H1 (cell line): Measurements from ENCODE around the gene CMTM3. TPM values are rescaled to one million over a fixed set of nuclear protein-coding genes. Genes with fewer than 3 reads are reported as not detected.
A peak's percentile ranks its signal among the peaks of the same experiment; 100 is the strongest.

Experiments
- CTCF ChIA-PET: fragments of 300-600 bp; sonication (Branson Sonifier 250); formaldehyde crosslinking; loops from one replicate; lab custom pipeline; 2021; ENCODE audit not compliant: partially characterized antibody; lab: Charles Lee
- POLR2A ChIA-PET: fragments of 300-600 bp; sonication (Branson Sonifier 250); formaldehyde crosslinking; loops from one replicate; lab custom pipeline; 2021; ENCODE audit warnings: inconsistent platforms; ENCODE audit not compliant: partially characterized antibody; lab: Charles Lee
- DNase-seq, 2 experiments: peaks; one replicate each; pipeline versions ENCODE4 v3.0.0 to v3.0.0-alpha.2; 2010 to 2022; ENCODE audit warnings: low spot score in 2 of 2, low read depth in 1 of 2, mixed read lengths in 1 of 2
- FAIRE-seq: peaks from 2 replicates; lab custom pipeline; 2011; peaks lifted over from hg19 to GRCh38; lab: Jason Lieb, UNC
- H2AFZ ChIP-seq: 2 replicates; pipeline ENCODE4 v1.8.1; 2012; ENCODE audit warnings: low read length, inconsistent platforms
- H2AK5ac ChIP-seq: 2 replicates; pipeline ENCODE4 v1.6.1; 2013; ENCODE audit warnings: low read depth, low read length
- H2BK120ac ChIP-seq: replicated peaks from 2 replicates; pipeline ENCODE3; 2013; ENCODE audit warnings: low read depth, low read length, inconsistent platforms
- H2BK12ac ChIP-seq: 2 replicates; pipeline ENCODE4 v1.6.1; 2013; ENCODE audit warnings: low read depth, low read length
- H2BK15ac ChIP-seq: 2 replicates; pipeline ENCODE4 v1.6.1; 2013; ENCODE audit warnings: low read length
- H2BK20ac ChIP-seq: 2 replicates; pipeline ENCODE4 v1.6.1; 2013; ENCODE audit warnings: low read length
- H2BK5ac ChIP-seq: 2 replicates; pipeline ENCODE4 v1.6.1; 2013; ENCODE audit warnings: low read depth, low read length
- H3K14ac ChIP-seq: 2 replicates; pipeline ENCODE4 v1.6.1; 2013; ENCODE audit warnings: inconsistent platforms; ENCODE audit not compliant: insufficient read length
- H3K18ac ChIP-seq: 2 replicates; pipeline ENCODE4 v1.6.1; 2013; ENCODE audit warnings: low read length; ENCODE audit errors: extremely low read depth
- H3K23ac ChIP-seq: 2 replicates; pipeline ENCODE4 v1.6.1; 2013; ENCODE audit warnings: inconsistent platforms; ENCODE audit not compliant: insufficient read length
- H3K23me2 ChIP-seq: 2 replicates; pipeline ENCODE4 v1.6.1; 2013; ENCODE audit warnings: low read depth, low read length
- H3K27ac ChIP-seq: 2 replicates; pipeline ENCODE4 v1.6.1; 2011; ENCODE audit warnings: low read depth, low read length, inconsistent platforms
- H3K27me3 ChIP-seq, 4 experiments: replicated peaks in 1 of 4; 1 replicate in 1 of 4; 2 replicates in 3 of 4; pipeline versions ENCODE4 v1.6.1 to v1.8.1; 2011 to 2013; ENCODE audit warnings: low read length in 3 of 4, mild to moderate bottlenecking in 3 of 4, inconsistent platforms in 2 of 4, mixed read lengths in 2 of 4, moderate library complexity in 1 of 4; ENCODE audit not compliant: control insufficient read depth in 3 of 4, insufficient read depth in 3 of 4; ENCODE audit errors: extremely low read depth in 1 of 4
- H3K36me3 ChIP-seq, 4 experiments: 2 replicates each; pipeline versions ENCODE4 v1.6.1 to v1.8.1; 2011 to 2013; ENCODE audit warnings: mild to moderate bottlenecking in 4 of 4, low read length in 3 of 4, moderate library complexity in 2 of 4, control low read depth in 1 of 4, inconsistent platforms in 1 of 4; ENCODE audit not compliant: insufficient read depth in 4 of 4, control insufficient read depth in 2 of 4
- H3K4ac ChIP-seq: replicated peaks from 2 replicates; pipeline ENCODE3; 2013; ENCODE audit warnings: low read length, low read depth, mixed read lengths, inconsistent platforms; ENCODE audit not compliant: insufficient read length
- H3K4me1 ChIP-seq, 4 experiments: replicated peaks in 1 of 4; 1 replicate in 1 of 4; 2 replicates in 3 of 4; pipeline versions ENCODE4 v1.6.1 to v1.8.1; 2011 to 2013; ENCODE audit warnings: low read length in 3 of 4, inconsistent platforms in 2 of 4, mixed read lengths in 1 of 4; ENCODE audit not compliant: insufficient read depth in 4 of 4, control insufficient read depth in 3 of 4
- H3K4me2 ChIP-seq, 2 experiments: 2 replicates each; pipeline versions ENCODE4 v1.6.1 to v1.8.1; 2011 to 2013; ENCODE audit warnings: low read depth in 2 of 2, low read length in 2 of 2, control low read depth in 1 of 2, inconsistent platforms in 1 of 2, mild to moderate bottlenecking in 1 of 2; ENCODE audit not compliant: insufficient read depth in 1 of 2
- H3K4me3 ChIP-seq, 4 experiments: fragments of 200-600, 300-600 bp in 1 of 4; sonication (generic), shearing (Covaris generic), sonication (Bioruptor Twin) in 1 of 4; 2 replicates each; pipeline versions ENCODE4 v1.5.1 to v1.8.1; 2011 to 2016; ENCODE audit warnings: low read length in 4 of 4, low read depth in 3 of 4, control low read depth in 2 of 4, inconsistent platforms in 2 of 4, mild to moderate bottlenecking in 2 of 4, mixed read lengths in 1 of 4, moderate library complexity in 1 of 4; ENCODE audit not compliant: insufficient read depth in 2 of 4; ENCODE audit errors: extremely low read depth in 1 of 4
- H3K56ac ChIP-seq: replicated peaks from 2 replicates; pipeline ENCODE3; 2013; ENCODE audit warnings: low read depth, mild to moderate bottlenecking, mixed read lengths, low read length, inconsistent platforms; ENCODE audit not compliant: insufficient read length
- H3K79me1 ChIP-seq: 2 replicates; pipeline ENCODE4 v1.6.1; 2013; ENCODE audit warnings: low read depth, low read length, control low read depth
- H3K79me2 ChIP-seq, 2 experiments: 2 replicates each; pipeline versions ENCODE4 v1.6.1 to v1.8.1; 2012 to 2013; ENCODE audit warnings: low read length in 2 of 2, mild to moderate bottlenecking in 2 of 2, inconsistent platforms in 1 of 2; ENCODE audit not compliant: insufficient read depth in 2 of 2, control insufficient read depth in 1 of 2
- H3K9ac ChIP-seq, 4 experiments: replicated peaks in 1 of 4; 1 replicate in 1 of 4; 2 replicates in 3 of 4; pipeline versions ENCODE4 v1.6.1 to v1.8.1; 2011 to 2013; ENCODE audit warnings: low read depth in 3 of 4, low read length in 3 of 4, control low read depth in 2 of 4, mild to moderate bottlenecking in 2 of 4, moderate library complexity in 2 of 4, inconsistent platforms in 1 of 4; ENCODE audit errors: extremely low read depth in 1 of 4
- H3K9me3 ChIP-seq, 2 experiments: 2 replicates each; pipeline versions ENCODE4 v1.6.1 to v1.8.1; 2012 to 2013; ENCODE audit warnings: mild to moderate bottlenecking in 2 of 2, moderate library complexity in 2 of 2, control low read depth in 1 of 2, inconsistent platforms in 1 of 2, low read depth in 1 of 2, low read length in 1 of 2, mixed read lengths in 1 of 2; ENCODE audit not compliant: insufficient read depth in 2 of 2
- H4K20me1 ChIP-seq, 2 experiments: replicated peaks in 1 of 2; 2 replicates each; pipeline versions ENCODE3 to v1.8.1; 2011 to 2013; ENCODE audit warnings: inconsistent platforms in 2 of 2, low read length in 2 of 2, mild to moderate bottlenecking in 1 of 2; ENCODE audit not compliant: insufficient read depth in 2 of 2, control insufficient read depth in 1 of 2
- H4K5ac ChIP-seq: 2 replicates; pipeline ENCODE4 v1.6.1; 2013; ENCODE audit warnings: low read length, low read depth, mixed read lengths, inconsistent platforms; ENCODE audit not compliant: insufficient read length
- H4K8ac ChIP-seq: 2 replicates; pipeline ENCODE4 v1.8.0; 2013; ENCODE audit warnings: mild to moderate bottlenecking, moderate library complexity, low read length, inconsistent platforms; ENCODE audit not compliant: insufficient read depth; ENCODE audit errors: extremely low read depth
- H4K91ac ChIP-seq: replicated peaks from 2 replicates; pipeline ENCODE3; 2013; ENCODE audit warnings: low read length, mixed read lengths, inconsistent platforms; ENCODE audit not compliant: insufficient read length
- ASH2L ChIP-seq: fragments of 200-600, 300-600 bp; sonication (generic); IDR thresholded peaks from one replicate; pipeline ENCODE4 v1.7.1; 2017; ENCODE audit warnings: low read length
- CBX8 ChIP-seq: fragments of 300-800, 300-1000 bp; sonication (generic); IDR thresholded peaks from 2 replicates; pipeline ENCODE4 v1.7.1; 2016; ENCODE audit warnings: low read depth, low read length, borderline replicate concordance
- GTF2F1 ChIP-seq: IDR thresholded peaks from 2 replicates; pipeline ENCODE4 v1.6.1; 2012; ENCODE audit warnings: low read depth, low read length, improper control_type of control experiment, borderline replicate concordance
- HDAC2 ChIP-seq, 2 experiments: fragments of 300-600 bp in 1 of 2; sonication (generic) in 1 of 2; IDR thresholded peaks; 2 replicates each; pipeline ENCODE4 v1.6.1; 2011 to 2012; ENCODE audit warnings: low read depth in 2 of 2, low read length in 2 of 2, mild to moderate bottlenecking in 2 of 2, moderate library complexity in 2 of 2, borderline replicate concordance in 1 of 2, inconsistent platforms in 1 of 2
- MAFK ChIP-seq: IDR thresholded peaks from 2 replicates; pipeline ENCODE4 v1.6.1; 2012; ENCODE audit warnings: low read depth, mild to moderate bottlenecking, improper control_type of control experiment, low read length
- RNF2 ChIP-seq: fragments of 200-900, 300-1000 bp; sonication (generic); IDR thresholded peaks from 2 replicates; pipeline ENCODE4 v1.7.1; 2016; ENCODE audit warnings: borderline replicate concordance, low read depth, mild to moderate bottlenecking, antibody characterized with exemption, low read length; ENCODE audit not compliant: poor library complexity, severe bottlenecking; ENCODE audit errors: missing control alignments
- YY1 ChIP-seq: IDR thresholded peaks from 2 replicates; pipeline ENCODE4 v1.6.1; 2011; ENCODE audit warnings: low read depth, mild to moderate bottlenecking, low read length
- WGBS, 2 experiments: shearing (Covaris generic) in 1 of 2; methylation state at CpG; one replicate each; pipeline versions ENCODE4 v1.1.6 to v1.1.7; 2013 to 2015; ENCODE audit warnings: low lambda C conversion rate in 2 of 2, mixed read lengths in 2 of 2, inconsistent platforms in 1 of 2, low coverage in 1 of 2, missing lambda C conversion rate in 1 of 2; ENCODE audit not compliant: insufficient replicate concordance in 2 of 2, insufficient coverage in 1 of 2, insufficient read length in 1 of 2; ENCODE audit errors: extremely low coverage in 1 of 2, missing lambda C conversion rate in 1 of 2; 5-methylcytosine and 5-hydroxymethylcytosine counted together
- long read RNA-seq, 2 experiments: library from RNA in 1 of 2; library from capped mRNA in 1 of 2; stranded (forward); transcript quantifications; one replicate each; pipeline ENCODE4 v2.0.0, GENCODE V29; 2021; ENCODE audit warnings: inconsistent platforms in 1 of 2
- polyA minus RNA-seq, 3 experiments: library from RNA; depleted of rRNA, polyadenylated mRNA; stranded (reverse); fragments of >200 nt; gene quantifications; 1 replicate in 2 of 3; 2 replicates in 1 of 3; pipeline ENCODE4 v1.2.3, GENCODE V29; 2011
- polyA plus RNA-seq, 7 experiments: library from polyadenylated mRNA; depleted of rRNA in 3 of 7; stranded (reverse) in 5 of 7; unstranded in 2 of 7; fragments of >200 nt in 5 of 7; fragments of 200-250 nt in 2 of 7; gene quantifications; 1 replicate in 5 of 7; 2 replicates in 1 of 7; 4 replicates in 1 of 7; pipeline versions ENCODE4 v1.2.1 to v1.2.3, GENCODE V29; 2011 to 2013; ENCODE audit warnings: missing spikeins in 2 of 7, mixed read lengths in 2 of 7
- total RNA-seq: library from RNA; stranded (reverse); fragmentation: NEBNext Ultra II Directional; extraction: Animal tissue kit (Norgen Biotek cat#: 25700); gene quantifications from 2 replicates; pipeline ENCODE4 v1.2.1, GENCODE V29; 2021

CMTM3 gene
- total RNA-seq (24.8 and 25.4 TPM in 2 replicates), polyA plus RNA-seq (2011; rRNA removed) (24.7 and 30.8 TPM in 2 replicates), polyA minus RNA-seq (2011; rRNA and poly(A)+ RNA removed) (12.8 and 26.1 TPM in 2 replicates)
- 18.8 TPM for polyA plus RNA-seq (2011; cell fraction: cytosol; rRNA removed)
- 25.5 TPM for polyA plus RNA-seq (2011; cell fraction: nucleus; rRNA removed)
- 17.4 to 22.2 TPM (median 19.4 TPM) in 4 replicates for polyA plus RNA-seq (2012, experiment 1 of 2)
- polyA plus RNA-seq (2012, experiment 2 of 2) = 22.8 TPM
- 40.7 TPM for polyA plus RNA-seq (2013, experiment 1 of 2)
- 45.4 TPM for polyA plus RNA-seq (2013, experiment 2 of 2)
- 6.6 TPM for polyA minus RNA-seq (2011; cell fraction: cytosol; rRNA and poly(A)+ RNA removed)
- 6.8 TPM for polyA minus RNA-seq (2011; cell fraction: nucleus; rRNA and poly(A)+ RNA removed)
- long read RNA-seq, experiment 1, transcript CMTM3-214 (5 exons, 1,934 nt) = major isoform, 20 of 37 reads
- long read RNA-seq, experiment 1, partial matches to known transcripts = 4 of 37 reads
- long read RNA-seq, experiment 1, other reads (novel, unspliced or antisense) = 9 of 37 reads
- long read RNA-seq, experiment 2, partial matches to known transcripts = 0 of 3 reads
- long read RNA-seq, experiment 2, other reads (novel, unspliced or antisense) = 3 of 3 reads

- H3K4ac ChIP-seq = no peak within 1 kb of the TSS
- peaks cover 0 to 3% (median under 1%) of the 10 kb centered on the region in 4 experiments; a peak in 1 of 8 replicates for H3K36me3 ChIP-seq
- FAIRE-seq = no peak
- H3K14ac ChIP-seq = peak within 1 kb of the TSS; percentile 79
- H4K20me1 ChIP-seq = peaks cover 1 to 11% of the 10 kb centered on the region in 2 experiments
- H4K5ac ChIP-seq = peak within 1 kb of the TSS; percentile 88
- H3K27me3 ChIP-seq = no peaks in the 10 kb centered on the region
- peak within 1 kb of the TSS; percentile 45 to 61 (median 48); a peak in 6 of 7 replicates for H3K9ac ChIP-seq
- peak within 1 kb of the TSS; percentile 98 for H2AFZ ChIP-seq
- H3K79me1 ChIP-seq = peaks cover 3% of the 10 kb centered on the region; the same call in 1 of the 2 replicates
- H3K4me2 ChIP-seq = peak within 1 kb of the TSS; percentile 95 to 99
- DNase-seq = peak in 1 of 2 experiments; percentile 92
- peak within 1 kb of the TSS; percentile 86 for H2BK120ac ChIP-seq
- H3K18ac ChIP-seq = peak within 1 kb of the TSS; percentile 95
- H3K4me1 ChIP-seq = peaks cover 0 to 27% (median 13%) of the 10 kb centered on the region in 4 experiments; a peak in 6 of 7 replicates
- H3K23me2 ChIP-seq = peaks cover 7% of the 10 kb centered on the region
- peak within 1 kb of the TSS; percentile 66; the same call in 1 of the 2 replicates for H3K27ac ChIP-seq
- ChIA-PET CTCF (interaction anchor here (0.8 to 2.2 kb wide), 9 partner anchors 10 to 134 kb away, joined by 3 to 6 read pairs (median 4); partner anchors contain the start of gene CKLF), POLR2A (interaction anchor here (1.0 to 1.6 kb wide), 7 partner anchors 10 to 176 kb away, joined by 3 to 6 read pairs (median 4); partner anchors contain the start of genes CKLF and TK2)
- H3K56ac ChIP-seq = peak within 1 kb of the TSS; percentile 77
- 2% methylated on average over 14 of the region's 96 CpGs; no CpG with 5 or more reads in 1 of the 2 experiments for WGBS, 2 experiments
- H3K79me2 ChIP-seq = peaks cover 0 to 3% of the 10 kb centered on the region in 2 experiments; a peak in 2 of 4 replicates
- peak within 1 kb of the TSS; percentile 62; the same call in 1 of the 2 replicates for H2BK12ac ChIP-seq
- H2AK5ac ChIP-seq = no peak within 1 kb of the TSS
- H2BK5ac ChIP-seq = peak within 1 kb of the TSS; percentile 94
- H3K9me3 ChIP-seq = no peaks in the 10 kb centered on the region
- H4K8ac ChIP-seq = peak within 1 kb of the TSS; percentile 72; the same call in 1 of the 2 replicates
- H3K4me3 ChIP-seq = peak within 1 kb of the TSS; percentile 53 to 96 (median 68)
- H4K91ac ChIP-seq = peak within 1 kb of the TSS; percentile 92
- H2BK20ac ChIP-seq = no peak within 1 kb of the TSS
- H3K23ac ChIP-seq = no peak within 1 kb of the TSS
- H2BK15ac ChIP-seq = peak within 1 kb of the TSS; percentile 67
- no peak for TF ChIP-seq ASH2L
- no peak for TF ChIP-seq RNF2
- no peak for TF ChIP-seq GTF2F1
- TF ChIP-seq MAFK = no peak
- no peak for TF ChIP-seq CBX8
- TF ChIP-seq HDAC2 (IDR thresholded peaks at IDR 0.05; ENCODE audit: borderline replicate concordance in 1 of 2, low read depth in 2 of 2, low read length in 2 of 2) = 0 out of 4 replicates have a peak, but pooled peaks have one; percentile 10 to 23
- no peak; the same call in 1 of the 2 replicates for TF ChIP-seq YY1
Measured at GRCh38 chr16:66604376-66605176, at the start of gene CMTM3. Gene CMTM3, plus strand, starts transcription at chr16:66604704. Its CDS starts 102 bp downstream, at chr16:66604806.
